NAMALWA (cell line): ENCODE results near the gene PPP1R1C.

Experiments used
- DNase-seq: peaks from one replicate; pipeline ENCODE4 v3.0.0-alpha.2; 2015; ENCODE audit warnings: low spot score

Gene PPP1R1C

DNA sequence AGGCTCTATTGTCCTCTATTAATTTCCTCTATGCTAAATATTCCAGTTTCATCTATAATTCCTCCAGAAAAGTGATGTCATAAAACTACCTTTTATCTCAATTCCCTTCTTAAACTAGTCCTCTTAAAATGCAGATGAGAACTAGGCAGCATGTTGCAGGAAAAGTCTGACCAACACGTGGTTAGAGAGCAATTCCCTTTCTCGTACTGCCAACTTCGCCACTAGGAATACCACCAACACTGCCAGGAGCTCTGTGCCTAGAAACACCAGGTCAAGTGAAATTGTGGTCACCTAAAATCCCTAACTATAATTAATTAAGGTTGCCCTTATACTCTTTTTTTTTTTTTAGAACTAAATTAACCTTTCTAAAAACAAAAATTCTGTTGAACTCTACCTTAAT is 127.7 kb downstream of the PPP1R1C start:
- no peak for DNase-seq

DNA sequence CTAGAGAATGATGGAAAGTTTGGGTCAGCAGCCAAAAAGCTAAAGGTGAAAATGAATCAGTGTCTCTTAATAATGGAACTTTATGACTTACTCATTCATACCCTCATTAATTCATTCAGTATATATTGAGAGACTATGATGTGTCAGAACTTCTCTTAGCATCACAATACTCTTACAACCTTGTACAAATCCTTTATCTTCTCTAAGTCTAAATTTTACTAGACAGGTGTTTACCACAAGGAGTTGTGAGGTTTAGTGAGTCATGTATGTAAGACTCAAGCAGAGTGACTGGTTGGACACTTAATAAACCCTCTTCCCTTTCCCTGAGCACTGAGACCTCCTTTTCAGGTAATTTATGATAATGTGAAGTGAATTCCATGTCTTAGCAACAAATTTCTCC is 129.6 kb downstream of the PPP1R1C start:
- DNase-seq = no peak

DNA sequence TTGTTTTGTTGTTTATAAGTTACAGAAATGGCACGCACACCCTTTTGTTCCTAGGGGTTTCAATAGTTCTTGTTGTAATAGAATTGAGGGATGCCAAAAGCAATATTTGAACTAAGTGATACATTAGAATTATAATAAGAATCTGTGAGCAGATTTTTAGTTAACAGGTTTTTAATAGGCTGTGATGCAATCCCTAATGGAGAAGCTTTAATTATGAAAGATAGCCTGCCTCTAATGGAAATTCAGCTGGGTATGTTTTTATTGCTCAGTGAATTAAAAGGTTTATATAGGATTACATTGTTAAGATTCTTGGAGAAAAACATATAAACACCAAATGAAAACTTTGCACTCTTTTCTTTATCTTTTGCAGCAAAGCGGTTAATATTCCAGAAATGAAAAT is 131.1 kb downstream of the PPP1R1C start:
- no peak for DNase-seq

DNA sequence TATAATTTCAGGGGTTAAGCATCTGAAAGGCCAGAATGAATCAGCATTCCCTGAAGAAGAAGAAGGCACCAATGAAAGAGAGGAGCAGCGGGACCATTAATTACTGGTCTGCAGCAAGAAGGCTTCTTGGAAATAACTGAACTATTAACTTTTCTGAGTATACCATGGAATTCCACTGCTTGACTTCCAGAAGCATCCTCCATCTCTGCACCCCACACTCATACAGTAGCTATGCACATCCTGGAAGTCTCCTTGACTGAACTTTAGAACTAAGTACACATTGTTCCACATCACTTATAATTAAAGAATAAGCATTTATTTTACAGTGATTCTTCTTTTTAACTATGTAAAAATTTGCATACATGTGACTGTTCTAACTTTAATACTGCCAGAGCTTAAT is 131.5 kb downstream of the PPP1R1C start:
- DNase-seq = no peak

DNA sequence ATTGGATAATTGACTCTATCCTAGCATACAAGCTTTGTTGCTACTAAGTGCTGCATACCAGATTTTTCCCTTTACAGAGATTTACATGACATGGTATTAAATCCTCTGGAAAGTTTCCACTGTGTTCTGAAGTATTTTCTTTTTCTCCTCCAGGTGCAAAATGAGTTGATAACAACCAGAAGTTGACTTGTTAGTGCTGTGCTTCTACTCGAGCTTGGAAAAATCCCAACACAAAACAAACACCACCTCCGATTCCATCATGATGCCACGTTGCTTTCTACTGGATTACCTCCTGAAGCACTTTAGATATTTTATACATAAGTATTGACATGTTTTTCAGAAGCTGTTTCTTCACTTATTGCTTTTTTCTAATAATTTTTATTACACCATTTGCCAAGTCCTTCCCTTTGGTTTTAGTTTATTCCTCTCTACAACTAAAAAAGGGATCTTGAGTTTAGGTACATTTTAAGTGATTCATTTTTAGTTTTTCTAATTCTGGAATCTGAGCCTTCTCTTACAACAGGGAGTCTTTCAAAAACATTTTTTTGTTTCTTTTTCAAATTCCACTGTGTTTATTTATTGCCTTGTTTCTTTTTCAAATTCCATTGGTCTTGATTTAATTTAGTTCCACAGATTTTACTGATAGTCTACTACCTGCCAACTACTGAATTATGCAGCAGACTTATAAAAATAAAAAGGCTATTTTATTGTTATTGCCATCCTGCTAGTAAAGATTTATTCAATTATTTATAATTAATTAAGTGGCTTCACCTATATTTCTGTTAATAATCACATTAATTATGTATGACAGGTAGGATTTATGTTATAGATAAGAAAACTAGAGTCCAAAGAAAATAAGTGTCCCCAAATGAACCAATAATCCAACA is 143.4 kb downstream of the PPP1R1C start:
- DNase-seq = no peak

DNA sequence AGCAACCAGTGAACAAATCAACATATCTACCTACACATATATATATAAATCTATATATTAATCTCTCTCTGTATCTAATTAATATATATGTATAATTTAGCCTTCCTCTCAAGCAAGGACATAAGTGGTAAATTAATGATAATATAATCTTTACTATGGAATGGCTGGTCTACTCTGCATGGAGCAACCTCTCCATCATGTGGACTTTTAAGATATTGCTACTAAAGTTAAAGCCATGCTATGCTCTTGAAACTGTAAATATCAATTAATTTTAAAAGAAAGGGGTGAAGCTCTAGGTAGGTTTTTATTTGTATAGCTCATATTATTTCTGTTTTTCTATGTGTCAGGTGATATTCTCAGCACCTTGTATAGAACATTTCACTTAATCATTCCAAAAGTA is 147.0 kb downstream of the PPP1R1C start:
- peak; percentile 16 for DNase-seq

DNA sequence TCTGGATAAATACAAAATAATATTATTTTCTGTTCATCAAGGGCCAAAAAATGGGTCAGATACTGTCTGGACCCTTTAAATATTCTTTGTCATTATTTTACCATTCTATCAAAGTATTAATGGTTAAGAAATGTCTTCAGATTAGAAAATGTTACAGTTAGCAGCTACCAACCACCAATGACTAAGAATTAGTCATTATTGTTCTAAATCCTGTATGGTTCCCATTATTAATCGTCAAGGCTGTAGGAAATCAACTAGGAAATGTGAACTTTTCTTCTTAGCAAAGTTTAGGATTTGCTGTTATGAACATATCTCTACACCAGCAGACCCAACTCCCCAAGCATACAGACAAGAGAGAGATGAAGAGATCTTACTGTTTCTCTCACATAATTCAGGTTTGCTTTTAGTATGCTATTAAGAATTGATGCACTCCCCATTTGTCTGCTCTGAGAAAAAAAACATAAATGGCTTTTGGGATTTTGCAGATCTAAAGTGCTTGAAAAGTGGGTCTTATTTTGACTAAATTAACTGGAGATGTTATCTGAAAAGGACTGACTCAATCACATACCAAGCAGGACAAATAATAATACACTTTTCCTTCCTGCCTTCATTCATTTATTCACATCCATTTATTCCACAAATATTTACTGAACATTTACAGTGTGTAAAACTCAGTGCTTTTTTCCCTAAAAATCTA is 147.7 kb downstream of the PPP1R1C start:
- no peak for DNase-seq

DNA sequence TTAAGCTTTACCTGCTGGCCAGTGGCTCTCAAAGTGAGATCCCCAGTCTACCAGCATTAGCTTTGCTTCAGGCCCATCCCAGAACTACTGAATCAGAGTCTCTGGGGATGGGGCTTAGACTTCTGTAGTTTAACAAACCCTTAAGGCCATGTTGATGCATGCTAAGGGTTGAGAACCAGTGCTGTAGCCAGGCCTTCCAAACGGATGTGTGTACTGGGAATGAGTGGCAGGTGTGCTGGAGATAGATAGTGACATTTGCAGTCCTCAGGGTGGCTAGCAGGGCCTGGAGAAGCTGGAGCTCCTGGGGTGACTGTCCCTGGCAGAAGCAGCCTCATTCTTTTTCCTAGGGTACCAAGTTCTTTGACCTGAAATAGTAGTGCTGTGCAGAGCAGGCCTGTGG is 148.5 kb downstream of the PPP1R1C start:
- DNase-seq = no peak

DNA sequence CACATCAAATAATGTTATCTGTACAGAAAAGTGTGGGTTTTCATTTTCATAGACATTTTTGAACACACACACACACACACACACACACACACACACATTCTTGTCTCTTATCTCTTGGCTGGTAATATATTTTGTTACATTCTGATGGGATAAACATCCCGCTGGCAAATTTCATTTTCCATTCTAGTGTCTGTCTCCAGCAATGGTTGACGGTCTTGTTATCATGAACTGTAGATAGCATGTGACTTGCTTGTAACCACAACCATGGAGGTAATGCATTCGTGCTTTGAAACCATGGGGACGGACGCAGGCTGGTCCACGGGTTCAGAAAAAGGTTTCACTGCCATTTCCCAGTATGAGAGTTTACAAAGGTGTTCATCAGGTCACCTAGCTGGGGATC is 156.4 kb downstream of the PPP1R1C start:
- DNase-seq = no peak

DNA sequence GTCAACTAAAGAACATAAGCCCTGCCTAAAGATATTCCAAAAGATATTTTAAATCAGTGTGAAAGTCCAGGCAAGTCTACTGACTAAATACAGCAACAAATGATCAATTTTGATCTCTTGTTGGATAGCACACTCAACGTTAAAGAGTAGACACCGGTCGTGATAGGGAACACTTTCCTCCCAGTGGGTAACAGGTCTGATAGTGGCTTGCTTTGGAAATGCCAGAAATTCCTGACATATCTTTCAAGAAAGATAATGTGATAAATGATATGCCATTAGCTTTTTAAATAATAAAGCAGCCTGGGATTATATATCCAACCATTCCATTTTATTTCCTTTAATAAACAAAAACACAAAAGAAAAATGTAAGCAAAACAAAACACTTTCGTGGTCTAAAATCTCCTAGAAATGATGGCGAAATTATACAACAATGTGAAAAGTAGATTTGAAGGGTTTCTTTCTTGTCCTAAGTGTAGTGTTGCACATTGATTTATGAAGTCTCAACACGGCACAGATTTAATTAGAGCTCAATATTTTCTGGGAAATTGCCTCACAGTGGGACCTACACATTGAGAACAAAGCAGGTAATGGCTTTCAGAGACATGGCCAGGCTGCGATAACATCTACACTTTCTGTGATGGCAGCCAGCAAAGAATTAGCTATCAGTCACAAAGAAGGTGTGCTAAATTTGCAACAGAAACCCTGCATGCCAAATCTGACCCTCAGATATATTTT is 158.6 kb downstream of the PPP1R1C start:
- DNase-seq = no peak

DNA sequence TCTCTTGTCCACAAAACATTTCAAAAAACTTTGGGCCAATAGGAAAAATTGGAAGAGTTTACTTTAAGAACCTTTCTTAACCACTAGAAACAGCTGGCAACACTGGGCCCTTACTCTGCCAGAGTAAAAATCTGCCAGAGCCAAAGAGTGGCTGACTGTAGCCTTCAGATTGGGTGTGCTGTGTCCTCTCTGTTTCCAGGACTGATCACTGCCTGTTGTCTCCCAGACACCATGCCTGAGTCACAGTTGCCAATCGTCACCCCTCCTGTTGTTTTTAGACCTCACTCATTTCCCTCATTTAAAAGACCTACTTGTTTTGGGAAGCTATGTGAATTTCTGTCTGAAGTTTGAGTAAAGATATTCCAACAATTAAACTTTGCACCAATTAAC is 159.1 kb downstream of the PPP1R1C start:
- no peak for DNase-seq

DNA sequence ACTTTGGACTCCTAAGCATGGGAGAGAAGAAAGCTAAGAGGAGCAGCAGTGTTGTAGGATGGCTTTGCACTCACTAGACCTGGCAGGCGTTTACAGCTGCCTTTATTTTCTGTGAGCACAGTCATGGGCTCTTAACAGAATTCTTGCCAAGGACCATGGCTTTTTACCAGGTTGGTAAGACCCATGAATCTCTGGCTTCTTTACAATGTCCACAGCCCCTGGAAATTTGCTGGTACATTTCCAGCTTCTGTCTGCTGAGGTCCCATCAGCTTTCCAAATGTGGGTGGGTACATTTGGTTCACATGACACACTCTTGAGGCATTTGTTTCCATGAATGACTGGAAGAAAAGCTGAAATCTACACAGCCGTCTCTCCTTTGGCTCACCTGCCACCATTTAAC is 162.7 kb downstream of the PPP1R1C start:
- DNase-seq = no peak

DNA sequence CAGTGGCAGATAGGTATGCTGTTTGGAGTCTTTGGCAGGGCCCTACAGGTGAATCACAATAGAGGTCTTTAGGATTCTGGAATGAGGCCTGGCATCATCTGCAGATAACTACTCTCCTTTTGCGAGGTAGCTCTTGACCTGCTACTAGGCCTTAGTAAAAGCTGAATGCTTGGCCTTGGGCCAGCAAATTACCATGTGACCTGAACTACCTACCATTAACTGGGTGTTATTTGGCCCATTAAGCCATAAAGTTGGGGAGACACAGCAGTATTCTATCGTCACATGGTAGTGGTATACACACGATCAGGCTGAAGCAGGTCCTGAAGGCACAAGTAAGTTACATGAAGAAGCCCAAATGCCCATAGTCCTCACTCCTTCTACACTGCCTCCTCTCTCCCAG is 178.2 kb downstream of the PPP1R1C start:
- DNase-seq = no peak

DNA sequence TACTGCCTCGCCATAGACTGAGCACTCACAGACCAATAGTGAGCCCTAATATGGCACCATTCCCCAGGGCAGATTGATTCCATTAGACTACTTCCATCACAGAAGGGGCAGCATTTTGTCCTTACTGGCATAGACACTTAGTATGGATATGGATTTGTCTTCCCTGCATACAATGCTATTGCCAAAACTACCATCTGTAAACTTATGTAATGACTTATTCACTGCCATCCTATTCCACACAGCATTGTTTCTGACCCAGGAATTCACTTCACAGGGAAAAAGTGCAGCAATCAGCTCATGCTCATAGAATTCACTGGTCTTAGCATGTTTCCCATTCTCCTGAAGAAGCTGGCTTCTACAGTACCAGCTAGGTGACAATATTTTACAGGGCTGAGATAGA is 179.0 kb downstream of the PPP1R1C start:
- DNase-seq = no peak

DNA sequence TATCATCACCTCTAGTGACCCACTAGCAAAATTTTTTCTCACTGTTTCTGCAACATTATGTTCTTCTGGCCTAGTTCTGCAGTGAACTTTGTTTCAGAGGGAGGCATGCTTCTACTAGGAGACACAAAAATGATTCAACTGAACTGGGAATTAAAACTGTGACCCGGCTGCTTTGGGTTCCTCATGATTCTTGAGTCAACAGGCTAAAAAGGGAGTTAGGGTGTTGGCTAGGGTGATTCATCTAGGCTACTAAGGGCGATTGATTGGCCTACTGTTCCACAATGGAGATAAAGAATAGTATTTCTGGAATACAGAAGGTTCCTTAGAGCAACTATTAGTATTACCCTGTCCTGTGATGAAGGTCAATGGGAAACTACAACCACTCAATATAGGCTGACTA is 179.5 kb downstream of the PPP1R1C start:
- no peak for DNase-seq

DNA sequence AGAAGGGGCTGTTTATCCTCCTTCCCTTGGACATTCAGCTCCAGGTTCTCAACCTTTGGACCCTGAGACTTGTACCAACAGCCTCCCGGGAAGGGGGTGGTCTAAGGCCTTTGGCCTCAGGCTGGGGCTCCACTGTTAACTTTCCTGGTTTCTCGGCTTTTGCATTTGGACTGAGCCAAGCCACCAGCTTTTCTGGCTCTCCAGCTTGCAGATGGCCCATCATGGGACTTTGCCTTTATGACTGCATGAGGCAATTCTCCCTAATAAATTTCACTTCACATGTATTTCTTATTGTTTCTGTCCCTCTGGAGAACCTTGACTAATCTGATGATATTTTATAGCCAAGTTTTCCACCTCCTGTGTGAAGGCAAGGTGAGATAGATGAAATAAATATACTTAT is 180.8 kb downstream of the PPP1R1C start:
- DNase-seq = no peak

DNA sequence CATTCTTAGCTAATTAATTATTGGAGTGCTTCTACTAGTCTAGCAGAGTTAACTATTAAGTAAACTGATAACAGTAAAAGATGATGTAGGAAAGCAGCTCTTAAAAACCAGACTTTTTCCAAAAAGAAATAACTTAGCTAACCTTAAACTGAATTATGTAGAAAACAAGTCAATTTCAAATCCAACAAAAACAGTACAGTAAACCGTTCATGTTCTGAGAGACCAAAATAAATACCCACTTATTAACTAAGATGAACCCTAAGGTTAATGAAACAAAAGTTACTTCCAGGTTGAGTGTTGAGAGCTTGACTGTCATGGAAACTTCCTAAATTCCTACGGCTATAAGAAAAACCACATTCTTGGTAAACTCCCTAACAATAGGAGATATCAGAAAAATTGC is 181.2 kb downstream of the PPP1R1C start:
- no peak for DNase-seq
